Activated T-cell treated with anti-CD3 and anti-CD28 coated beads for 1 hour (primary cell): Measurements from ENCODE around the gene PARD3.

Source experiments
- DNase-seq: peaks from one replicate; pipeline ENCODE4 v3.0.0-alpha.2; 2020; ENCODE audit warnings: low read depth

PARD3 gene

GRCh38 chr10:34689053-34689452 is 126.0 kb downstream of the PARD3 start:
- no peak for DNase-seq

DNA sequence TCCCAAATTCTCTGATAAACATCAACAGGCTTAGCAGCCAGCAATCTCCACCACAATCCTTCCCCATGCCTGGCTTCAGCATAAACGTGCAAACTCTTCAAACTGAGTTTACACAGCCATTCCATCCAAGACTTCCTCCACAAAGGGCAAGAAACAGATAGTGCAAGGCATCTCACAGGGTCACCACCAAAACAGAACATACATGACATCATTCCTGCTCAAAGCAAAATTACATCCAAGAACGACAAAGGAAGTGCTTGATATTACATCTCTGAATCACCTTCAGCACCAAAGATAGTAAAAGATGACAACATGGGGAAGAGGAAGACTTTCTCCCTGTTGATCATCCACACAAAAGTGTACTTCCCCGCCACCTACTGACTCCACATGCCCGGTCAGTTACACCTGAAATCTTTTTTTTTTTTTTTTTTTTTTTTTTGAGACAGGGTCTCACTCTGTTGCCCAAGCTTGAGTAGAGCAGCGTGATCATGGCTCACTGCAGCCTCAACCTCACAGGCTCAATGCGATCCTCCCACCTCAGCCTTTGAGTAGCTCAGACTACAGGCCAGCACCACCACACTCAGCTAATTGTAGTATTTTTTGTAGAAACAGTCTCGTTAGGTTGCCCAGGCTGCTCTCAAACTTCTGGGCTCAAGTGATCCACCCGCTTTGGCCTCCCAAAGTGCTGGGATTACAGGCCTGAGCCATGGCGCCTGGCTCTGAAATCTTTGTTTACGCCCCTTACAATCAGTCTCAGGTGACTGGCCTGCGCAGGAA is 127.5 kb downstream of the PARD3 start:
- DNase-seq: no peak

DNA sequence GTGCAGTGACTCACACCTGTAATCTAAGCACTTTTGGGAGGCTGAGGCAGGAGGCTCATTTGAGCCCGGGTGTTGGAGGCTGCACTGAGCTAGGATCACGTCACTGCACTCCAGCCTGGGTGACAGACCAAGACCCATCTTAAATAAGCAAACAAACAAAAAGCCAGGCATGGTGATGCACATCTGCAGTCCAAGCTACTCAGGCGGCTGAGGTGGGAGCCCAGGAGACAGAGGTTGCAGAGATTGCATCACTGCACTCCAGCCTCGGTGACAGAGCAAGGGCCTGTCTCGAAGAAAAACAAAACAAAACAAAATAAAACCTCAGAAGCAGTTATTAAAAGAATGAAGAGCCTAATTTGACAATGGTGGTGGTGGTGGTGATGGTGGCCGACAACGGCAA is 132.5 kb downstream of the PARD3 start:
- no peak for DNase-seq

- DNase-seq: no peak
Measured at GRCh38 chr10:34681933-34682332, 133.2 kb downstream of the PARD3 start.

GRCh38 chr10:34679177-34679576 is 135.9 kb downstream of the PARD3 start:
- DNase-seq: no peak

GRCh38 chr10:34677591-34677990 is 137.5 kb downstream of the PARD3 start:
- DNase-seq: no peak

- no peak for DNase-seq
Measured at GRCh38 chr10:34677132-34677531, 138.0 kb downstream of the PARD3 start.

- no peak for DNase-seq
Measured at GRCh38 chr10:34674176-34674575, 140.9 kb downstream of the PARD3 start.

- DNase-seq: no peak
Measured at GRCh38 chr10:34670081-34670480, 145.0 kb downstream of the PARD3 start.

- DNase-seq: no peak
Measured at GRCh38 chr10:34669079-34669478, 146.0 kb downstream of the PARD3 start.

- no peak for DNase-seq
Measured at GRCh38 chr10:34667177-34667576, 147.9 kb downstream of the PARD3 start.

DNA sequence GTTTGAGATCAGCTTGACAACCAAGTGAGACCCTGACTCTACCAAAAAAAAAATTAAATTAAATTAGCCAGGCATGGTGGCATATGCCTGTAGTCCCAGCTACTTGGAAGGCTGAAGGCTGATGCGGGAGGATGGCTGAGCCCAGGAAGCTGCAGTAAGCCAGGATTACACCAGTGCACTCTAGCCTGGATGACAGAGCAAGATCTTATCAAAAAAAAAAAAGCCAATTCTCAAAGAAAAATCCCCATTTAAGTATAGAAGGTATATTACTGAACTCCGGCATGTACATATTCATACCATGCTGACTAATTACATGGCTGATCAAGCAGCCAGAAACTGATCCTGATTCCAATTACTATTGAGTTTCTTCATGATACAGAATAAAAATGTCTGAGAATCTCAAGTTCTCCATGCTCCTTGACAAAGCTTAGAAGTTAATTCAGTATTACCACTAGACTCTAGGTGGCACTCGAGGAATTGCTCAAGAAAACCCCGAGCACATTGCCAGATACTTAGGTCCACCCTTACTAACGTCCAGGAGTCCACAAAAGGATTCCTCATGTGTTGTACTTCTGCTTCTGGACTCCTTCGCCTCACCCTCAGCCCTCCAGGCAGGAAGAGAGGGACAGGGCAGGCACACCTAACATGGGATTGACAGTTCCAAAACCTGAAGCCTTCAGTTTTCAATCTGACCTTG is 148.9 kb downstream of the PARD3 start:
- DNase-seq: no peak

GRCh38 chr10:34664706-34665105 is 150.4 kb downstream of the PARD3 start:
- DNase-seq: no peak

- DNase-seq: no peak
Measured at GRCh38 chr10:34661580-34661979, 153.5 kb downstream of the PARD3 start.

DNA sequence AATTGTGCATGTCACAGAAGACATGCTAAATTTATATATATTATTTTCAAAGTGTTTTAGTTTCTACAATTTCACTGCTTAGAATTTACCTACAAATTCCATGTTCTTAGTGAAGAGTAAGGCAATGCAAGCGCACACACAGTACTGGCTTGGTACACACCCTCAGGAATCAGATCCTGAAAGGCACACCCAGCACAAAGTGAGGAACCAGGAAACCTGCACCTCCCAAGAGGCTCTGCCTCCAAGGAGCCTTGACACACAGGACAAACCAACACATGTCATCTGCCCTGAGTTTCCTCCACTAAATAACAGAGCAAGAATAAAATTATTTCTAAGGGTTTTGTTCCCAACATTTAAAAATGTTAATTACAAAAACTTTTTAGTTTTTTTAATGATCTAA is 156.2 kb downstream of the PARD3 start:
- DNase-seq: no peak

DNA sequence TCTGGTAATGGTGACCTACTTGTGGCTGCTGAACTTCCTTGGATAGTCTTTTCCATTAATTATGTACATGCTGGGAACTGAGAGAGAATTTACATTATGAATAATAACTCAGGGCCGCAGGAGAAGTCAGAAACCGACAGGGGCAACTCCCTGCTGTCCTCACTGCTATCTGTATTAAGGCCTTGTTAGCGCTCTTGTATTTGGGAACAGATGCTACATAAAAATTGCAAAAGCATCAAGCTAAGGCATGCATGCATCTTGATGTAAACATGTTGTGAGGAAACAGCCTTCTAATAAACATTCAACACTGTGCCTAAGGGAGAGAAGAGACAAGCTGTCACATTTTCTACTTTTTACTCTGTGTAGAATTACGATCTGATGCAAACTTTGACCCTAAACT is 158.4 kb downstream of the PARD3 start:
- DNase-seq: no peak

DNA sequence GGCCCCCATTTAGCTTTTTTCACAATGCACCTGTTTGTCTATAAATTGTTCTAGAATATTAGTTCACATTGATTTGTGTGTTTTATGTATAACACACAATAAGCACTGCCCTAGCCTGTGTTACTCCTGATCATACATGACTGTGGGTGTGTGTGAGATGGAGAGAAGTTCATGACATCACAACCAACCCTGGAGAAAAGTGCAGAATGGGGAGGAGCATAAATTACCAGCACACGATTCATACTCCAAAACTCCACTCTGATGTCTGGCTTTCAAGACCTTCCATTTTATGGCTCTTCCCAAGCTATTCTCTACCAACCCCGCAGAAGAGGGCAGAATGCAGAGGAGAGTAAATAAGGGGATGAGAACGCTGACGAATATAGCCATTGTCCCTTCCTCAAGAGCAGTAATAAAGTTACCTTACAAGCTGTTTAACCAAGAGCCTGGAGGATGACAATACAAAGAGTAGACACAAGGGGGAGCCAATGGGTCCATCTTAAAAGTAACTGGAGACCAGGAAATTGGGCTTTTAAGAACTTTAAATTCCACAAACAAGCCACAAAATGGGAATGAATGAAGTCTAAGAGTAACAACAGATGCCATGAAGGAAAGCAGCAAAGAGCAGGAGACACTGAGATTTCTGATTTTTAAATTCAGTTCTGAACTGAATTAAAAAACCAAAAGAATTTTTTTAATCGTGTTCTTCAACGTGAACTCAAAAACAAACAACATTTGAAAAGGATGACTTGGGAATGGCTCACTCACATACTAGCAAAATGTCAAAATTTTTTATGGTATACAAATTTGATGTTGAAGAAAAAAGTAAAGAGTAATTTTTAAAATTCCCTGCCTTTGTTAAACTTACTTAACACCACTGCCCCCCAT is 159.6 kb downstream of the PARD3 start:
- DNase-seq: no peak

DNA sequence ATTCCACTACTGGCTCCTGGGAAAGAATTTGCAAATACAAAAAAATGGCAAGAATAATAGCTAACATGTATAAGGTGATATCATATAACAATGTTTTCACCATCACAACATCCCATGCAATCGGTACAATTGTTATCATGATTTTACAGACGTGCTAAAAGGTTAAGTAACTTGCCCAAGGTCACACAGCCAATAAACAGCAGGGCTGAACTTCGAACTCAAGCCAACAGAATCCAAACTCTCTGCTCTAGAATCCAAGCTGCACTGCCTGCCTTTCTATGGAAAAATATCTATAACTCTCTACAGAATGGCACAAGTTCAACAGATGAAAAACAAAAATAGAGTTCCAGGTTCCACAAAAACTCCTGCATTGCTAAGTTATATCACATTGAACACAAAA is 160.9 kb downstream of the PARD3 start:
- no peak for DNase-seq

GRCh38 chr10:34653530-34653929 is 161.6 kb downstream of the PARD3 start:
- DNase-seq: no peak

- no peak for DNase-seq
Measured at GRCh38 chr10:34651416-34652195, 163.5 kb downstream of the PARD3 start.

DNA sequence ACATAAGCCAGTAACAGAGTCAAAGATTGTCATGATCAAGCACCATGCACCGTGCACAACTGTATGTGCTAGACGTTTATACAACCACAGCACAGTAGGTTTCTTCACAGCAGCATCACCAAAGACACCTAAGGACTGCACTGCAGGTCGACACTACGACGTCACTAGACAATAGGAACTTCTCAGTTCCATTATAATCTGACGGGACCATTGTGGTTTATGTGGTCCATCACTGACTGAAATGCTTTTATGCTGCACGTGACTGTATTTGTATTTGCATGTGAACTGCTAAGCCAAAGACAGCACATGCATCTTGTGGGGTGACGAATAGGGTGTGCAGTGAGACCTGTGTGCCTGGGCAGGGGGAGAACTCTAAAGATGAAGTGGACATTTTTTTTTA is 164.9 kb downstream of the PARD3 start:
- DNase-seq: no peak

- DNase-seq: no peak
Measured at GRCh38 chr10:34649385-34649784, 165.7 kb downstream of the PARD3 start.
